SH-SY5Y (cell line): ENCODE results near the gene SLC6A9.

Experiments used
- GATA2 ChIP-seq: IDR thresholded peaks from 2 replicates; pipeline ENCODE4 v1.6.1; 2011; ENCODE audit warnings: mild to moderate bottlenecking, low read depth, low read length
- GATA3 ChIP-seq: IDR thresholded peaks from 2 replicates; pipeline ENCODE4 v1.6.1; 2011; ENCODE audit warnings: low read depth, mild to moderate bottlenecking, low read length, moderate library complexity

DNA sequence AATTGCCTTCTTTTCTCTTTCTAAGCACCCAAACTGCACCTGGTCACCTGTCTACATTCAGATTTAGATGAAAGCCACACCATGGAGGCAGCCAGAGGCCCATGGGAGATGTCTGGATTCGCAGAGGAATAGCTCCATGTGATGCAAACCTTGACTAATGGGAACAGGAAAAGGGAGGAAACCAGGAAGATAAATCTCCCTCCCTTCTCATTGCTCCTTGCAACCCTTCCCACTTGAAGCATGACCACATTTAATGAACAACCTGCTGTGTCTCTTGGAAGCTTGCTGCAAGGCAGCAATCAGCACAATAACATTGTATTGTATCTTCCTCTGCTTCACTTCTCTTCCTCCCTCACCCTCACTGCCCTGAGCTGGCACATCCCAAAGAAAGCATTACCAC lies 44.8 kb upstream of the SLC6A9 start:
- no peak for TF ChIP-seq GATA3
- TF ChIP-seq GATA2: no peak
